ENCODE results near the gene IL4R. TPM values are rescaled to one million over a fixed set of nuclear protein-coding genes. Genes with fewer than 3 reads are reported as not detected.

IL4R gene
- total and polyA plus RNA-seq, 2 experiments from 2014 or later, result 6.4 to 17.6 TPM

GRCh38 chr16:27320261-27321012 is 6.7 kb downstream of the IL4R start:
- no peak overlapping the region for H3K27ac ChIP-seq (ENCODE audit: low read depth)
- Mint-ChIP-seq H3K9me3 (no peaks in the 10 kb centered on the region), H3K36me3 (ENCODE audit: low read depth) (no peaks in the 10 kb centered on the region), H3K4me3 (no peak overlapping the region), H3K27me3 (ENCODE audit: insufficient read depth, low read depth, poor library complexity) (peaks cover 9% of the 10 kb centered on the region), H3K4me1 (peaks cover 59% of the 10 kb centered on the region), H3K27ac (0 out of 2 replicates have a peak overlapping the region, but pooled peaks have one; percentile 67)
- no peaks in the 10 kb centered on the region for H3K9me2 ChIP-seq (ENCODE audit: insufficient read depth)
- H3K27me3 ChIP-seq (ENCODE audit: insufficient read depth), result no peaks in the 10 kb centered on the region
- H3K4me1 ChIP-seq (ENCODE audit: insufficient read depth), result peaks cover 34% of the 10 kb centered on the region
- H3K79me2 ChIP-seq (replicated peaks; ENCODE audit: insufficient read depth), result peaks cover 55% of the 10 kb centered on the region
- H3K4me3 ChIP-seq, result no peak overlapping the region
- no peak for ATAC-seq
- DNase-seq (ENCODE audit: low spot score), result no peak
- no peak for TF ChIP-seq ETS1 (IDR thresholded peaks at IDR 0.05)
- no peak for TF ChIP-seq REST (IDR thresholded peaks at IDR 0.05; ENCODE audit: unreplicated experiment)
- no peak for TF ChIP-seq CTCF (conservative IDR thresholded peaks at IDR 0.05; ENCODE audit: low read depth in 2 of 2)
- no peak for TF ChIP-seq ZNF331 (CRISPR knock-in tag; IDR thresholded peaks at IDR 0.05; ENCODE audit: low read depth)
- TF ChIP-seq JUNB (IDR thresholded peaks at IDR 0.05; ENCODE audit: unreplicated experiment), result no peak
- no peak for TF ChIP-seq CREB1 (CRISPR knock-in tag; IDR thresholded peaks at IDR 0.05; ENCODE audit: low read depth)
- no peak for TF ChIP-seq ZNF114 (CRISPR knock-in tag; IDR thresholded peaks at IDR 0.05)
- no peak for TF ChIP-seq EZH2phosphoT487 (IDR thresholded peaks at IDR 0.05; ENCODE audit: unreplicated experiment)
- TF ChIP-seq STAT1 (IDR thresholded peaks at IDR 0.05; ENCODE audit: unreplicated experiment), result no peak
- no peak for TF ChIP-seq ZNF462 (CRISPR knock-in tag; IDR thresholded peaks at IDR 0.05)
- TF ChIP-seq POLR2AphosphoS5 (IDR thresholded peaks at IDR 0.05; ENCODE audit: low read depth), result no peak
- no peak for TF ChIP-seq NANOG (IDR thresholded peaks at IDR 0.05; ENCODE audit: borderline replicate concordance)
- H3K4me2 ChIP-seq, result no peak overlapping the region
- H2AFZ ChIP-seq, result no peak overlapping the region
- H3K36me3 ChIP-seq (ENCODE audit: insufficient read depth), result no peaks in the 10 kb centered on the region
- H4K20me1 ChIP-seq (replicated peaks; ENCODE audit: insufficient read depth), result no peaks in the 10 kb centered on the region; the same call in 1 of the 2 replicates
- no peaks in the 10 kb centered on the region for H3F3A ChIP-seq (replicated peaks; ENCODE audit: low read depth)

Data from GM23338 (cell line).